Measurements from ENCODE around the gene SEMA3D. TPM values are rescaled to one million over a fixed set of nuclear protein-coding genes. Genes with fewer than 3 reads are reported as not detected.
A peak's percentile ranks its signal among the peaks of the same experiment; 100 is the strongest.

SEMA3D gene
- total RNA-seq, 1 donor from 2014 or later: 26.3 TPM

- TF ChIP-seq CTCF (conservative IDR thresholded peaks at IDR 0.05): no peak
- no peak for DNase-seq (ENCODE audit: low read depth, low spot score)
- peaks cover 30% of the 10 kb centered on the region for H3K4me1 Mint-ChIP-seq
- no peaks in the 10 kb centered on the region for H3K36me3 Mint-ChIP-seq (ENCODE audit: low read depth)
- no peaks in the 10 kb centered on the region for H3K9me3 Mint-ChIP-seq
- no peak overlapping the region for H3K27ac Mint-ChIP-seq (ENCODE audit: unreplicated experiment)
- H3K27me3 Mint-ChIP-seq (ENCODE audit: low read depth): no peaks in the 10 kb centered on the region
- no peak overlapping the region for H3K4me3 Mint-ChIP-seq
Observed at GRCh38 chr7:85104432-85105205, 82.2 kb downstream of the SEMA3D start.

- Mint-ChIP-seq H3K4me1 (peaks cover 30% of the 10 kb centered on the region), H3K27ac (ENCODE audit: unreplicated experiment) (no peak overlapping the region), H3K4me3 (no peak overlapping the region), H3K9me3 (no peaks in the 10 kb centered on the region), H3K36me3 (ENCODE audit: low read depth) (no peaks in the 10 kb centered on the region), H3K27me3 (ENCODE audit: low read depth) (no peaks in the 10 kb centered on the region)
- no peak for DNase-seq (ENCODE audit: low read depth, low spot score)
- no peak for TF ChIP-seq CTCF (conservative IDR thresholded peaks at IDR 0.05)
Observed at GRCh38 chr7:85103962-85104361, 82.9 kb downstream of the SEMA3D start.

- Mint-ChIP-seq H3K27ac (ENCODE audit: unreplicated experiment) (peak overlapping the region; percentile 95), H3K36me3 (ENCODE audit: low read depth) (no peaks in the 10 kb centered on the region), H3K4me3 (no peak overlapping the region), H3K9me3 (no peaks in the 10 kb centered on the region), H3K27me3 (ENCODE audit: low read depth) (no peaks in the 10 kb centered on the region), H3K4me1 (peaks cover 30% of the 10 kb centered on the region)
- no peak for TF ChIP-seq CTCF (conservative IDR thresholded peaks at IDR 0.05)
- no peak for DNase-seq (ENCODE audit: low read depth, low spot score)
Observed at GRCh38 chr7:85103357-85103756, 83.5 kb downstream of the SEMA3D start.

GRCh38 chr7:85102813-85103350 is 84.0 kb downstream of the SEMA3D start:
- no peak for TF ChIP-seq CTCF (conservative IDR thresholded peaks at IDR 0.05)
- H3K27me3 Mint-ChIP-seq (ENCODE audit: low read depth): no peaks in the 10 kb centered on the region

GRCh38 chr7:85101347-85101746 is 85.5 kb downstream of the SEMA3D start:
- no peaks in the 10 kb centered on the region for H3K9me3 Mint-ChIP-seq
- no peak for DNase-seq (ENCODE audit: low read depth, low spot score)
- H3K36me3 Mint-ChIP-seq (ENCODE audit: low read depth): no peaks in the 10 kb centered on the region
- no peaks in the 10 kb centered on the region for H3K27me3 Mint-ChIP-seq (ENCODE audit: low read depth)
- no peak overlapping the region for H3K27ac Mint-ChIP-seq (ENCODE audit: unreplicated experiment)
- peaks cover 30% of the 10 kb centered on the region for H3K4me1 Mint-ChIP-seq
- no peak overlapping the region for H3K4me3 Mint-ChIP-seq
- TF ChIP-seq CTCF (conservative IDR thresholded peaks at IDR 0.05): no peak

More at GRCh38 chr7:85102813-85103350, 84.0 kb downstream of the SEMA3D start:
- no peaks in the 10 kb centered on the region for H3K36me3 Mint-ChIP-seq (ENCODE audit: low read depth)
- H3K9me3 Mint-ChIP-seq: no peaks in the 10 kb centered on the region
- no peak for DNase-seq (ENCODE audit: low read depth, low spot score)
- no peak overlapping the region for H3K4me3 Mint-ChIP-seq
- peaks cover 30% of the 10 kb centered on the region for H3K4me1 Mint-ChIP-seq
- H3K27ac Mint-ChIP-seq (ENCODE audit: unreplicated experiment): no peak overlapping the region
